Gastrocnemius medialis (tissue), 4 donors: ENCODE measurements around the gene ADGRL3.

Experiments used
- CTCF ChIP-seq, 5 experiments: fragments of 450-650 bp in 3 of 5; fragments of 200-600 bp in 2 of 5; sonication (generic) in 2 of 5; IDR thresholded peaks in 4 of 5; conservative IDR thresholded peaks in 1 of 5; 1 replicate in 4 of 5; 2 replicates in 1 of 5; pipeline ENCODE4 v1.5.1; 2016 to 2019; ENCODE audit warnings: antibody characterized with exemption in 5 of 5, mild to moderate bottlenecking in 3 of 5, moderate library complexity in 3 of 5
- POLR2A ChIP-seq, 2 donors: fragments of 450-650 bp; IDR thresholded peaks; one replicate each; pipeline ENCODE4 v1.6.1; 2017; ENCODE audit warnings: antibody characterized with exemption in 2 of 2, mild to moderate bottlenecking in 2 of 2, moderate library complexity in 2 of 2

GRCh38 chr4:61205066-61205465 is 4.9 kb downstream of the ADGRL3 start:
- TF ChIP-seq CTCF (IDR thresholded peaks at IDR 0.05 in 4 of 5, conservative IDR thresholded peaks at IDR 0.05 in 1 of 5): no peak
- no peak for TF ChIP-seq POLR2A (IDR thresholded peaks at IDR 0.05)
